NCI-H524 treated with DMSO at 0.1 percent for 48 hours (cell line): ENCODE measurements around the gene SLC5A3.

Source experiments
- DNase-seq: peaks from one replicate; lab custom pipeline; 2025; lab: John Stamatoyannopoulos, UW

Gene SLC5A3

DNA sequence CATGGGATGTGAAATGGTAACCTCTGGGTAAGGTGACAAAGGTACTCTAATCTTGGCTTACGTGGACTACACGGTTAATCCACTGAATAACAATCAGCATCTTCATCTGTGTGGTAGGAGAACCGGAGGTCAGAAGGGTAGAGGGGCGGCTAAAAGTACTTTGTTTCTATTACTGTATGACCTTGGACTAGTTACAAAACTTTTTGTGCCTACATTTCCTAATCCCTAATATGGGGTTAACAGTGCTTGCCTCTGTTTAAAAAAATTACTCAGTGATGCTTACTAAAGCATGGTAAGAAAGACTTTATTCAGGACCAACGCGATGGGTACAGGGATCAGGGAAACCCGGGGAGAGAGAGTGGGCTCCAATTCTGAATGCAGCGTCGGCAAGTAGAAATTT is 1.7 kb upstream of the SLC5A3 start:
- no peak for DNase-seq

DNA sequence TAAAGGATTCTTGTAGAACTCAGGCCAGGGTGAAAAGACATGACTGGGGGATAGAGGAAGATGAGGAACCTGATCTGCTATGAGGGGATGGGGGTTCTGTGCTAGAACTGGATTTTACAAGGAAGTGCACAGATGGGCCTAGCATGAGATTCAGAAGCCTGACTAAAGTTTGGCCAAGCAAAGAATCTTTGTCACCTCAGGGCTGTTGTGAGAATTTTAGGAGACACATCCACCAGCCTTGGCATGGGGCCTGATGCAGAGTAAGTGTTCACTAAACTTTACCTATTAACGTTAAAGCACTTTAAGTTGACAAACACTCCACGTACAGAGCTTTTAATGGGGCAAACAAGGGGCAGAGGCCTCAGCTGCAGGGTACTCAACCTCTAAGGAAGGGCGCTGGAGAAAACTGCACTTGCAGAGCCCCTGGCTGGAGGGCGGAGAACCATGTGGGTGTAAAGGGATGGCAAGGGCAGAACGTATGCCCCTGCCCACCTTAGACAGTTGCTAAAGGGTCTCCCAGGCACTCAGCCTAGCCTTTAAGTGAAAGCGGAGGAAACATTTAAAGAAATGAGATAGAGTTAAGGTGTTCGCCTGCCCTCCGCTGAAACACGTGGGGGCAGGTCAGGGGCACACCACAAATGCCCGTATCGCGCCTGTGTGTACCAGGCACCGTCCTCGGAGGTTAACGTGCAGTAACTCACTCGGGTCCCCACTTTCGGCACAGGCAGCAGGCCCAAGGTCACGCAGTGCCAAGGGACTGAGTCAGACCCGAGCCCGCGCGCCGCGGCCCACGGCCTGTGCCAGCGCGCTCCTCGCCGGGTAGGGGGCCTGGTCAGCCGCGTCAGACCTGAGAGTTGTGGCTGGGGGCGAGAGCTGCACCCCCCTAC is 990 bp upstream of the SLC5A3 start:
- no peak for DNase-seq

DNA sequence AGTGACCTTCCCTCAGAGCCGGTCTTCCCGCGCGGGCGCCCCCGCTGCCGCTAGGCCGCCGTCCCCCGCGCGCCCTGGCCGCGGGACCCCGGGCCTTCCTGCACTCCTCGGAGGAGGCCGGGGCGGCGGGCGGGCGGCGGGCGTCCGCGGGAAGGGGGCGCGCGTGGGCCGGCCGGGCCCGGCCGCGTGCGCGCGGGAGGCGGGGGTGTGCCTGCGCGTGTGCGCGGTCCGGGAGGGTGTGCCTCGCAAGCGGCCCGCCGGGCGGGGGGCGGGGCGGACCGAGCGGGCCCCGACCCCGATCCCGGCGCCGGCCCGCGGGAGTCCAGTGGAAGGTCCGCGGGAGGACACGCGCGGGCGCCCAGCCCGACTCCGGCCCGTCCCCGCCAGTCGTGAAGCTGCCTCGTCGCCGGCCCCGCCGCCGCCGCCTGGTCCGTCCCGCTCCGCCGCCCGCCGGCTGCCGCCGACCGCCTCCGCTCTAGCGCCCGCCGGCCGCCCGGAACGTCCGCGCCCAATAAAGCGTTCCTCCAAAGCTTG is 438 bp downstream of the SLC5A3 start:
- no peak for DNase-seq

DNA sequence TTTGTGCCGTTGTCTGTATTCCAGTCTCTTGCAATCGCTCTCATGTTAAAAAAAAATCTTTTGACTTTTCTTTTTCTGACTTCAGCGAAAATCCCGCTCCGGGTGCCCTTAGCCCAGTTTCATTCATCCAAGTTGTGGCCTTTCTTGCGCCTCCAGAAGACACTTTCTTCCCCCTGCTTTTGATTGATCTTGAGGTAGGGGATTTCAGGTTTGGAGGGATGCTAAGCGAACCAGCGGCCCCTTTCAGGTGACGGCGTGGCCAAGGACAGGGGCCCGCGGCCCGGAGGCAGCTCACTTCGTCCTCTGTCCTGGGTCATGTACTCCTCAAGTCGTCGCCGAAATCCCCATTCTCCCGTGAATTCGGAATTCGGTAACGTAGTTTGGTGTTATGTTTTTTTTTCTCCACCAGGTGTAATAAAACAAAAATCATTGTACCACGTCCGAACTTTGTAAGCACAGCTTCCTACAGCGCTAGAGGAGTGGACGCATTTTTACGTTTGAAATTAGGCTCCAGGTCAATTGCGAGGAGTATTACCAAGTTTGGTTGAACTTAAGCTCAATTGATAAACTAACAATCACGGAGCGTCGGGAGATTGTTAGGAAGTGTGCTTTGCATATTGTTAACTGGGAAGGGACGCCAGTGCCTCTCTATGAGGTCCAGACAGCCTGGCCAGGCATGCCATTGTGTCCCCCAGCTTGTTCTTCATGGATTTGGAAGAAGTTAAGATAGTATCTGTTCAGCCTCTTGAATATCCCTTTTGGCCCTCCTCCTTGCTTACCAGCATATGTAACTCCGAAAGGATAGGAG is 1.1 kb downstream of the SLC5A3 start:
- no peak for DNase-seq

DNA sequence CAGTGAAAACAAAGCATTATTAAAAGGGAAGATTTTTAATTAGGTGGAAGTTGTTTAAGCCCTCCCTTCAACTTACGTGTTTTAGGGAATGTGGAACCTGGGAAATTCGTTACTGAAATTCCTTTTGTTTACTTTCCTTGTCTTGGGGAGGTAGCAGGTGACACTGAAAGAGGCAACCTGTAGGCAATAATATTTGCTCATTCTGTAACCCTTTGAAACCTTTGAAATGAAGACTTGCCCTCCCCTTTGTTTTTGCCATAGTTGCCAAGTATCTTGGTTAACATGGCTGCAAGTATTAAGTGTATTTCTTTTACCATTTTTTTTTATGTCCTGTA is 1.7 kb downstream of the SLC5A3 start:
- DNase-seq = no peak

DNA sequence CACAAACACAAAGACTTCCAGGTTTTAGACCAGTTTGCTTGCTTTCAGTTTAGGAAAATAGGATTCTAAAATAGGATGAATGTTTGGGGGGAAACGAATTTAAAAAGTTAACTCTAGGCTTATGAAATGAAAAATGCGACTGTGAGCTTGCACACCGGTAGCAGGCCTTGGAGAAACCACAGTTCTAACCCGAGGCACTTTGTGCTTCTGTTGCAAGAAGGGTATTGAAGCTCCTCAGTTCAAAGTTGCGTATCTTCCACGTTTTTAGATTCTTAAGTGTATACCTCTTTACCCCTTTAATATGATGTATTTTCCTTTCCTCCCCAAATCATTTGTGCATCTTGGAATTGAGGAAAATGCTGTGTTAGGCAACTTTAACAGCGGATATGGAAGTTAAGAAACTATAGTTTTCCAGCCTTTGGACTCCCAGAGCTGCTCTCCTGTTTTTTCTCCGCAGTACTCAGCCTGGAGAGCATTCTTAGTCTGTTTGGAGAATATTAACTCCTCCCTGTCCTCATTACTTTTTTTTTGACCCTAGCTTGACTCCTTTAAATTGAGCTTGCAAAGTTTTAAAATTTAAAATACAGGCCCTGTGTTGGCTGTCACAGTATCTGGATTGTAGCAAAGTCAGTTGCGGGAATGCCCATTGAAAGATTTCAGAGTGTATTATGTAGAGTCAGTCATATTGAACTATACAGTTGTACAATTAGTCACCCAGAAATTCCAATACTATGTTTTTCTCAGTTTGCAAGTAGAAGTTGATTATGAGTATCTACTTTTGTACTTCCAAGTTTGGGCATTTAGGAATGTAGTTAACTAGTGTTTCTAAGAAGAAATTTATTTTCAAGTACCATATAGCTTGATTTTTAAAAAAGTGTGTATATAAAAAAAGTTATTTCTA is 2.6 kb downstream of the SLC5A3 start:
- DNase-seq = no peak

DNA sequence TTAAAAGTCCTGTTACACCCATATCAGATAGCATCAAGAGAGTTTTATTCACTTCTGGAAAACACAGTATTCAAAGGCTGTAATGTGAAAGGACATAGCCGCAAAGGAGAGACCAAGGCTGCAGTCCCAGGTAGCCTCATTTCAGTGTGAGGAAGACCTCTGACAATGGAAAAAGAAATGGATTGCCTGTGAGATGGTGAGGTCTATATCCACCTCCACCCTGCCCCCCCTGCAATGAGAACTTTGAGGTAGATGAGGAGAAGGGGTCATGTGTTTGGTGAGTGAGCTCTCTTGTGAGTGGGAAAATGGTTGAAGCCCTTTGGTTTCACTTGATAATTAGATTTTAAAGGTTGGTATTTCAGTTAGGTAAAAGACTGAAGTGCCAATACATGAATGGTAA is 3.5 kb downstream of the SLC5A3 start:
- DNase-seq = no peak

DNA sequence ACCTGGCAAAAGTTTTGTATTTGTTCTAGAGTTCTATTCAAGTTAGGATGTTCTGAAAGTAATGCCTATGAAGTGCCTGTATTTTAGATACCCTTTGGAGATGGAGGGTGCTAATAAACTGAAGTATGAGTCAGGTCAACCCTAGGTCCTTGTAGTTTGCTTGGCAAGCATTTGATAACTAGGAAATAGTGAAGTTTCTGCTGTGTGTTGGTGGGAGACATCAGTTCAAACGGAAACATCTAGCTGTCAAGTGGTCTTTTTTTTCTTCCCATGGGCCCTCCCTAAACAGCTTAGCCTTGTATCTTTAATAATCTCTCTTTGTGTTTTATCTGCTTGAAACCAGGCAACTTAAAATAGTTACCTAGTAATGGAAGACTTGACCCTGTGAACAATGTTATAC is 4.5 kb downstream of the SLC5A3 start:
- no peak for DNase-seq

DNA sequence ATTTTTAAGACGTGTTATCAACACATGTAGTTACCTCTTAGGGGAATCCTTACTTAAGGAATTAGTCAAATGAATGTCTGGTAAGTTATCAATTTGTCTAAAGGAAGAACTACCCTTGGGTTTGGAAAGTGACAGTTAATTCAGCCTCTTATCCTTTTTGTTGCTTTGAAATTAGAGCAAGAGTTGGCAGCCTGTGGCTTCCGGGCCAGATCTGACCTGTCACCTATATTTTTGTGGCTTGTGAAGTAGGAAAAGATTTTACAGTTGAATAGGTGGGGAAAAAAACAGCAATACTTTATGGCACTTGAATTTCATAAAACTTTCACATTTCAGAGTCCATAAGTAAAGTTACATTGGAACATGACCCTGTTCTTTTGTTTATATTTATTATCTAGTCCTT is 5.5 kb downstream of the SLC5A3 start:
- no peak for DNase-seq

DNA sequence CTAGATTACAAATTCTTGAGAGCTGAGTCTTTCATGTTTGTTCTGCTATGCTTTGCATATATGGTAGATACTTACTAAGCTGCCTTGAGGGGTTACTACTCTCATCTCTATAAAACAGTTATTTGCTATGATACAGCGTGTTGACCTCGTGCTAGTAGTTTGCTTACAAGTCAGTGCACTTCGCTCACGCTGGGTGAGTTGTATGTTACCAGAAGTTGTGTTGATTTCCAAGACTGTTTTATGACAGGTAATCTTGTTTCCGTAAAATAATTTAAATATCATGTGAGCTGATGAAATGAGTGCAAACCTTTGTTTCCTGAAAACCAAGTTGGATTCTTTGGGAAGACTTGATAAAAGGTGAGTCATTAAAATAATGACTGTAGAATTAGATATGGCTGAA is 7.3 kb downstream of the SLC5A3 start:
- no peak for DNase-seq

DNA sequence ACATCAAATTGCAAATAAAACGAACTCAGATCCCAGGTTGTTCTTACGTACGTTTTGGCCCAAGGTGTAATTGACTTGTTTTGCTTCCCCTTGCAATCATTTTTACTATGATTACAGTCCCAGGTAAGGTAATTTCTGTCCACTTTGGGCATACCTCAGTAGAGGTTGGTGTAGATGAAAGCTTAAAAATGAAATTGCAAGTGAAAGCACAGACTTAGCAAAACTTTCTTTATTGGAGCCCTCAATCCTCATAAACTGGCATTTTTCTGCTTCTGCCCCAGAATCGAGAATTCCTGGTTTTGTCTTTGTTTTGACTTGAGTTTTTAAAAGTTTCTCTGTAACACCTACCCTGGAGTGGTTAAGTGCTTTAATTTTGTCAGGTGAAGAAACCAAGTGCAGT is 9.4 kb downstream of the SLC5A3 start:
- DNase-seq = no peak

DNA sequence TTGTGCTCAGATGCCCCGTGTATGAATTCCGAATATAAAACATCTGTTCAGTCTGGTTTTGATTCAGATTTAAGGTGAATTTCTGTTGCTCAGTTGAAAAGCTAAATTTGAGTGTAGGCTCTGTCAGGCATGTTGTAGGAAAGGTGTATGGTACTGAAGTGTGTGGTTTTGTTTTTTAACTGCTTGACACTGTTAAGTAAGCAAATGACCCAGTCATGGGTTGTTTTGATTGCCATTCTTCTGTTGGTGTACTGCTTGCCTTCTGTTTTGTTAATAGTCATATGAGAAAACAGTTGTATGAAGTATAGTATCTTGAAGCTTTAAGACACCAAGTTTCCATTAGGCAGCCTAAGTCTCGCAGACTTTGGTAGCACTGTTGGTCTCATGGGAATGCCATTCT is 10.0 kb downstream of the SLC5A3 start:
- DNase-seq = no peak

DNA sequence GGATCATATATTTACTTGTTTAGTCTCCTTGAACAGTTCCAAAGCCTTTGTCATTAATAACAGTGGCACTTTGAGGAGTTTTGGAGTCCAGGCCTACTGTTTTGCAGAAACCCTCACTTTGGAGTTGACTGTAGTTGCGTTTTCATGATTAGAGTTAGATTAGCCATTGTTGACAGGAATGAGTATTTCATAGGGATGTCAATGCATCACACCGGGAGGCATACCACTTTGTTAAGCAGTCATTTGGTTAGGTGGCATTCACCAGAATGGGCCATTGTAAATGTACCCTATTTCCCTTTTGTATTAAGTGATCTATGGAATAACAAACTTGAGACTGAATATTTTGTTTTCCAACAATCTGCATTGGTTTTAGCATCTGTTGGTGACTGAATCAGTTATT is 11.8 kb downstream of the SLC5A3 start:
- DNase-seq = no peak

DNA sequence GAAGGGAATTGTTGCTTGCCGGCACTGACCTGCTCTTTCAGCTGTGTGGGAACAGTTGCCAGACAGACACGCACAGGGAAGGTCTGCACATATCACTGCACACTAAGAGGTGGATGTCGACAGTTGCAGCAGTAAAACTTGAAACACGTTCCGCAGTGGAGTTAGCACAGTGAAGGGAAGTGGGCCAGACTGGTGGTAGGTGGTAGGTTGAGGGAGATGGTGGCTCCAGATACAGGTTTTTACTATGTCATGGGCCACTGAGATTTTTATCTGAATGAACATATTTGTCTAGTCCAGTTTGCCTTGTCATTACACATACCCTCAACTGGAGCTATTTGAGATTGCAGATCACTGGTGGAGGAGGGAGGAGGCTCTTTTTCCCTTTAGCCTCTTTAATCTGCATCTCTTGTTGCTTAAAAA is 13.5 kb downstream of the SLC5A3 start:
- no peak for DNase-seq

DNA sequence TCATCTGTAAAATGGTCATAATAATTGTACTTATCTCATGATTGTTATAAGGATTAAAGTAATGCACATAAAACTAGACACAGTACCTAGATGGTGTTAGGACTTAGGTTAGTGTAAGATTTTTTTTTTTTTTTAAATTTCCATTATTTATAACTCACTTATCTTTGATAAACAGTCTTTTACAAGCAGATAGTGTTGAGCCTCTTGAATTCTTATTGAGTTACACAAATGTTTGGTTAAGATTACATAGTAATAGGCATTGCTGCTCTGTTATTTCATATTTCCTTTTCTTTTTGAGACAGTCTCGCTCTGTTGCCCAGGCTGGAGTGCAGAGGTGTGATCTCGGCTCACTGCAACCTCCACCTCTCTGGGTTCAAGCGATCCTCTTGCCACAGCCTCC is 15.4 kb downstream of the SLC5A3 start:
- DNase-seq = no peak

DNA sequence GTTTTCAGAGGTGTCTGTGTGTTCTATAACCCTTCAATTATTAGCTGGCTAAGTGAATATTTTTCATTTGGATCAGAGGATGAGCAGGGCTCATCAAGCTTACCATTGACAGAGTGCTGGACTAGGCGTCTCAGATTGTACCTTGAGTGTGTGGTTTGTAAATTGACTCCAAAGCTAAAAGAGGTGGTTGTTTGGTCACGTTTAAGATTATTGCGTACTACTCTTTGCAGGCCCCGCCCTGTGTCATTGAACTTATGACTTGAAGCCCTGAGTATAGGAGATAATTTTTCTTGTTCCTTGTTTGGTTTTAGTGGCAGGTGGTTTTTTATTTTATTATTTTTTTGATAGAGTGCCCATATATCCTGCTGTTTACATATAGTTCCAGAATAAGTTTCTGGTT is 17.7 kb downstream of the SLC5A3 start:
- DNase-seq = no peak

DNA sequence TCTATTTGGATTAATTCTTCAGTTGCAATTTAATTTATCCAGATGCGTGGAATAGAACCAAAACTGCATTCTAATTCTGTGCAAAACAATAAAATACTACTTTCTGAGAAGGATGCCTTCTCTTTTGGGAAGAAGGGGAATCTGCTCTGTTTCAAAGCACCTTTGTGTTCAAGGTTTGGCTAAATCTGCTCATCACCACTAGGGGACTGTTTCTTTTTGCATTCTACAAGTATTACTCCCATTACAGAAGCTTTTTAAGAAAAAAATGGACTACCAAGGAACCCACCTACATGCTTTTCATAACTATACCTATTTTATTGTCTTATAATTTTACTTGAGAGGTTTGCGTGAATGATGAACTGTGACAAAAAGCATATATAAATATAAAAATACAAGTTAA is 18.2 kb downstream of the SLC5A3 start:
- no peak for DNase-seq

DNA sequence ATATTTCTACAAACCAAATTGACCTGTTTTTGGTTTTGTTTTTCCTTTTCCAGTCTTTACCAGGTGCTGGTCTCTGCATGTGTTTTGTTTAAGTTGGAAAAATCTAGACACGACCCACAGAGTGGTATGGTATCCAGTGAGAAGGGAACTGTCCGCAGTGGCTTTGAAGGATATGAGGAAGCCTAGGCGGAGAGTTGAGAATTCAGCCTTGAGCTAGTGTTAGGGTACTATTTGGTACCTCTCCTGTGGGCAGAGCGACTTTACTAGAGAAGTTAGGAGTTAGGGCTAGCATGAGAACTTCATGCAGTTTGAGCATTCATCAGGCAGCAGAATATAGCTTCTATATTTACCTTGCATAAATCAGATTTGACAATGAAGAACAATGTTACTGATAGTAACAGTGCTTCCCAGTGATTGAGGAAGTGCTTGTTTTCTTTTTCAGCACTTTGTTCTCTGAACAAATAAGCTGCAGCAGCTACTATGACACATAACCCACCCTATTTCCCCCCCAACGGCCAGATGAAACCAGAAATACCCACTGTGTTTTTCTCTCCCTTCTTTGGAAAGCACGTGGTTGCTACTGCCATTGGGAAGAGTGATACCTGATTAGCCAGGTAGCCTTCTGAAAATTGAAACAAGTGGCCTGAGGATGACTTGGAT is 19.0 kb downstream of the SLC5A3 start:
- DNase-seq = no peak

DNA sequence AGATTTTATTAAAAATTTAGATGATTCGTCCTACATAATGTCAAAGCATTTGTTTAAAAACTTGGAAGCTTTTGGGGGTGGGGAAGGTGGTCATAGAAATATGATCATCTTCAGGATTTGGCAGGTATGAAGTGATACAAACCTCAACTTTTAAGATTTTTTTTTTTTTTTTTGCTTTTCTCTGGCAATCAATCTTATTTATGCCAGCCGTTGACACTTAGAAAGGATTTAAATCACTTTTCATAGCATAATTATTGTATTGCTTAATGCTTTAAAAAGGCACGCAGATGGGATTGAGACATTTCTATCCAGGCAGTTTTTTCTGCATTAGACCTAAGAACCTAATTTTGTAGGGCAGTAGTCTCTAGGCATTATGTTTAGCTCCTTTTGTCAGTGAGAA is 19.7 kb downstream of the SLC5A3 start:
- no peak for DNase-seq

DNA sequence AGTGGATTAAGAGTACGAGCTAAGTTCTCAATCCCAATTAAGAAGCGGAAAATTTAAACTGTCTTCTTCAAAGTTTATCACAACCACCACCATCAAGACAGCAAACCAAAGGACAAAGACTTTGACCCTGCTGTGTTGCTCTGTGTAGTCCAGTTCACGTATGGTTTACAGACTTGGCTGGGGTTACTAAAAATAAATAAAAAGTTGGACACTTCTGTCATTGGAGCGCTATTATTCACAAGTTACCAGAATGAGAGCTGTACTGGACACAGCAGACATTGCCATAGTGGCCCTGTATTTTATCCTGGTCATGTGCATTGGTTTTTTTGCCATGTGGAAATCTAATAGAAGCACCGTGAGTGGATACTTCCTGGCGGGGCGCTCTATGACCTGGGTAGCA is 21.6 kb downstream of the SLC5A3 start:
- no peak for DNase-seq

DNA sequence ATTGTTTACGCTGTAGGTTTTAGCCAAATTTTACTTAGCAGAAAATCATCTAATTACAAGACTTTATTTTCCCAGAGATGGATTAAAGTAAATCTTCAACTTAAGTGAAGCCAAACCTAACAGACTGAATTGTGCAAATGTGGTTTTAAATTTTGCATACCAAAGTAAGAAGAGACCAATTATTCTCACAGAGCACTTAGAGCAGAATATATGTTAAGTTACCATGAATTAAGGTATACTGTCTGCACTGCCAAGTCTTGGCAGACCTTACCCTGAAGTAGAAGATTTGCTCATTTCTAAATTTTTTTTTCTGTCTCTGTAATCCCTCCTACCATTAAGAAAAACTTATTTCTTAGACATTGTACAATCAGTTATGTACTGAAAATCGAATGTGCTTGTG is 24.1 kb downstream of the SLC5A3 start:
- no peak for DNase-seq

DNA sequence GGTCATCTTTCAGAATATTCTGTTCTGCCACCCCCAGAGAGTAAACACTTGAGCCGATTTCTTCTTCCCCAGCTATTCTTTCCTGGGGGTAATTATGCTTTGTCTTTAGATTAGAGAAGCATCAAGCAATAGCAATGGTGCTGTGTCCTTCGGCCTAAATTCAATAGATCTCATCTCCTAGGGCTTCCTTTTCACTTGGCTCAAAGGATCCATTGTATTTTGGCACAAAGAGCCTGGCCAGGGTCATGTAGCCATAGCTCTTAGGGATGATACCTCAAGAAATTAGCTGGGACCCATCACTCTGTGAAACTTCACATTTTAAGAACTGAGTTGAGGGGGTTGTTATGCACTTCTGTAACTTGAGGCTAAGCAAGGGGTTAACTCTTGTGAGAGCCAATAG is 27.0 kb downstream of the SLC5A3 start:
- DNase-seq = no peak
